ENCODE results near the gene KAT6B.
"Not testable (repeated sequence)": the region's sequence is repeated elsewhere in the genome, so short reads cannot be mapped to it uniquely, and the experiment has no call there.

Gene KAT6B

DNA sequence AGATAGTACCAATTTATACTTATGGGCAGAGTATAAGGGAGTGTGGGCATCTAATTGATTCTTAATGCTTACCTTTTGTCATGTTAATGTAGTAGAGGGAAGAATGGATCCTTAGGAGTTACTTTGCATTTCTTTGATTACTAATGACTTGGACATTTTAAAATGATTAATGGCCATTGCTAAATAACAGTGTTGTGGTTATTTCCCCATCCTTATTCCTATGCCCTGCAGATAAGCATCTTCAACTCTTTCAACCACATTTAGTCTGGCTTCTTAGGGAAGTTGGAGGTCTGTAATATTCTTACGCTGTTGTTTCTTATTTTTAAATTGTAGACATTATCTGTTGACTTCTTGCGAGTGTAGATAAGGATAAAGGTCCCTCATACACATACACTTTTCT is 37.2 kb downstream of the KAT6B start:
- DNase-seq = no peak

DNA sequence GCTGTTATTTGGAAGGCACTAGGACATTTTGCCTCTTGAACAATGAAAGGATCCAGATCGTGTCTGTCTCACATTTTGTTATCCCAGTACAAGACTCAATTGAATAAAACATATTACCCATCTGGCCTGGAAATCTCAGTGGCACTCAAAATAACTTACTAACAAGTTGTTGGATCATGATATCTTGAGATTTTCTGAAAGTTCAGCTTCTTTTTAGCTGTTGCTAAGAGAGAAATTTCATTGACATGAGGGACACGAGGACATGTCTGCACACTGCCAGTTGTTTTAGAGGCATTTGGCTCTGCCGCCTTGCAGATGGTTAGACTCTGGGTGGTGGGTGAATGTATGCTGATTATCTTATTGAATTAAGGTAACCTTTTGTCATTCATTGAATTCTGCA is 41.0 kb downstream of the KAT6B start:
- no peak for DNase-seq

DNA sequence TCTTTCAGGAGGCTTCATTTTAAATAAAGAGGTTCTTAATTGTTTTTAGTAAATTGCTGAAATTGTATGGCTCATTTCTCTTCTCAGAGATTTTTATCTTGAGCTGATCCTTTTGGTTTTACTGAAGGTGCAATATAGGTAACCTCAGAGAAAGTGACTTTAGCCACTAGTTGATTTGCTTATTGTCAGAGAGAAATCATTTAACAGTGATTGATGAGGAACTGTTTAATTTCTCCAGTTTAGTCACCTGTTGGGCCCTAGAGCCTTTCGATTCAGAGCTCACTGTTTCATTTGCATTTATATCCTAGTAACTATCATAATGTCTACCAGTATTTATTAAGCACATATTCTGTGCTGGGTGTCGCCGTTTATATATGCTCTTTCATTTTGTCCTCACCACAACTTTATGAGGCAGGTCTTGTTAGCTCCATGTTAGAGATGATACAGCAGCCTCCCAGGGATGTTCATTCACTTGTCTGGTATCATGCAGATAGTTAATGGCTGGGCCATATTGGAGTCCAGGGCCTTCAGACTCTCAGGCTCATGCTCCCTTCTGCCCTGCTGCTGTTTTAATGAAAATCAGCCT is 42.1 kb downstream of the KAT6B start:
- DNase-seq = no peak

DNA sequence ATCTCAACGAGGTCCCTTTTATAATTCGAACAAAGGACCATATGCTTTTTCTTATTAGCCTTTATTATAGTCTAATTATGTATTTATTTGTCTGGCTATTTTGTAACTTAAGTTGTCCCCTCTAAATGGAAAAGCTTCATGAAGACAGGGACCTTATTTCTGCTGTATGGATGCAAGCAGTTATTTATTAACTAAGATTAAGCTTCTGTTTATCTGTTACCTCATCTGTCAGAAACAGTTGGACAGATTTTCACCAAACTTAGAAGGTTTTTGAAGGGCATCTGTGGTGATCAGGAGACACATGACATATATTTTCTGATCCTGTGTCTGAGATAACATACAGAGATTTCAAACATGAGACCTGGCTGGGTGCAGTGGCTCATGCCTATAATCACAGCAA is 43.2 kb downstream of the KAT6B start:
- DNase-seq = no peak

DNA sequence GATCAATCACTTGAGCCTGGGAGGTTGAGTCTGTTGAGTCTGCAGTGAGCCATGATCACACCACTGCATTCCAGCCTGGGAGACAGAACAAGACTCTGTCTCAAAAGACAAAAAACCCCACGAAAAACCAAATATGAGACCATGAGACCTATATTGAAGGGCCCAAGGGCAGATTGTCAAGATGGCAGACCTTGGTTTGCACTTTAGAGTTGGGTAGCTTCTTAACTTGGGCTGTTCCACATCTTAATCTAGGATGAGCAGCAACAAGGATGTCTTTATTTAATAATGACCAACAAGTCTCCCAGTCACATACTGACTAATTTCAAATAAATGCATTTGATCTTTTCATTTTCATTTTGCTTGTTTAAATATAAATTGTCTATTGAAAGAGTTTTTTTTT is 43.8 kb downstream of the KAT6B start:
- no peak for DNase-seq

DNA sequence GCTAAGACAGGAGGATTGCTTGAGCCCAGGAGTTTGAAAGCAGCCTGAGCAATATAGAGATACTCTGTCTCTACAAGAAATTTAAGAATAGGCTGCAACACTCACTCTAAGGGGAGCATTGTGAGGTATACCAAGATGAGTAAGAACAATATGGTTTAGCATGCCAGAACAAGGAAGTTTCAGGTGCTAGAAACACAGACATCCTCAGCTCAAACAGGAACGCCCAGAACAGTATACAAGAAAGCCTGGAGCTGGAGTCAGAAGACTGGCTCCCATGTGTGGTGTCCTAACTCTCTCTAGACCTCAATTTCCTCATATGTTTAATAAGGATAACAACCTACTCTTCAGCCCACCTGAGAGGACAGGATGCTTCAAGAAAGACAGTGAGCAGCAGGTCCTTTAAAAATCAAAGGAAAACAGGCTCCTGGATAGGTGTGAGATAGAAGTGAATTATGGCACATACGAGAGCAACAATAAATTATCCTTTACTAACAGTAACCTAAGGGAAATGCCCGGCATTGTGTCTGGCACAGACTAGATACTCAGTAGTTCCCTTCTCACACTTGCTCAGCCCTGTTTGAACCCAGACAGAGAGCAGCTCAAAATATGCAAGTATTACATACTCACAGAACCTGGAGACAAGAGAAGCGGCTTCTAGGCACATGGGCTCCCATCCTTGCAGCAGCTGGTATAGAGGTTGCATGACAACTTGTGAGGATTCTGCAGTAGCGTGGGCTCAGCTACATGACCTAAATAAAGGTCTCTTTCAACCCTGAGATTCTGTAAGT is 45.4 kb downstream of the KAT6B start:
- DNase-seq = no peak

DNA sequence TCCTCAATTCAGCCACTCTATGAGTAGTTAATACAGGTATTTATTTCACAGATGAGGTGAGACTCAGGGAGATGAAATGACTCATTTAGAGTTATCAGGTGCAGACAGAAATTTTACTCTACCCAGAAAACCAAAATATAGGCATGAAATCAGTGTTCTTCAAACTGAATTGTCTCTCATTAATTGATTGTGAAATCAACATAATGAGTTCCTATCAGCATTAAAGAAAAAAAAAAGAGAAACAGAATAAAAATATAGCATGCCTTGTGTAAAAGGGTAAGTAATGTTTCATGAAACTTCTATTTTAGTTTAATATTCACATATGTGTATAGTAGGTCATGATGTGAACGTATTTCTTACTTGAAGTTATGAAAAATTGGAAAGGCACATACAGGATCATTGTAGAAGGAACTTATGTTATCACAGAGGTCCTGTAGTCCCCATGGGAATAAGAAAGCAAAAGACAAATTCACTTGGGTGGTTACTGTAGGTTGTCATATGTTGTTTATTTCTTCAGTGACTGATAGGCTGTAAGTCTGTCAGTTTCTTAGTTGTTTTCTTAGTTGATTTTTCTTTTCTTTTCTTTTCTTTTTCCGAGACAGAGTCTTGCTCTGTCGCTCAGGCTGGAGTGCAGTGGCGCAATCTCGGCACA is 47.5 kb downstream of the KAT6B start:
- no peak for DNase-seq

DNA sequence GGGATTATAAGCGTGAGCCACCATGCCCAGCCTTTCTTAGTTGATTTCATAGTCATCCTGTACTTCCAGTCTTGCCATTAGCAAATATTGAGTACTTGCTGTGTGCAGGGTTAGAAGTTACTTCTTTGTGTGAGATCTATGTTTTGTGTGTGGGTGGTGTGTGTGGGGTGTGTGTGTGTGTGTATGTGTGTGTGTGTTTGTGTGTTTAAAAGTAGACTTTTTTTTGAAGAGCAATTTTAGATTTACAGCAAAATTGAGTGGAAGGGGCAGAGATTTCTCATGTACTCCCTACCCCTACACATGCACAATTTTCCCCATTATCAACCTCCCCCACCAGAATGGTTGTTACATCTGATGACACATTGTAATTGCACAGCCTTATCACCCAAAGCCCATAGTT is 48.2 kb downstream of the KAT6B start:
- no peak for DNase-seq

DNA sequence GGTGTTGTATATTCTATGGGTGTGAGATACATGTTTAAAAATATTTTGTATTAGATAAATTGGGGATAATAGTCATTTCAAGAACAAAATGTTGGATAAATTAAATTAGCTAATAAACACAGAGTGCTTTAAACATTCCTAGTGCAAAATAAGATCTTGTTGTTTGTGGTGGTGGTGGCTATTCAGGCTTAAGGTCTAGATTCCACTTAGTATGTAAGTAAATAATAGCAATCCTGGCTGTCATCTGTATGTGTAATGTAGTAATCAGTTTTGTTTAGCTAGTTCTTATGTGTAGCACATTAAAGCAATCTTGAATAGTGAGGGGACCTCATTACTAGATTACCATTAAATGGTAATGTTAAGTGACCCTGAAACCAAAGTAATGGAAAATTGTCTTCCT is 48.7 kb downstream of the KAT6B start:
- no peak for DNase-seq

DNA sequence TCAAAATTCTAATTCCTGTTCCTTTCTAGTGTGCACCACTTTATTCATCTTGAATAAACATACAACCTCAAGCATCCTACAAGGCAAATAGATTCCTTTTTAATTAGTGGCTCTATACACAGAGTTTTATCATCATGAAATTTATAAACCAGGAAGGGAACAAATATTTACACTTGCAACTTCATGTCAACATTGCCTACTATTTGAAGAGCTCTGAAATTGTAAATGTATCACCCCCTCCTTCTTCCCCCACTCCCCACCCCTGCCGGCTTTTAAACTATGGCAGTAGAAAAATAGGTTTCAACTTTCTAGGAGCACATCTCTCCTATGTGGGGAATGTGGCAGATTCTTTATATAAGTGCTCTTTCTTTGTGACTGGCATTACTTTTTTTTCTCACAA is 49.6 kb downstream of the KAT6B start:
- DNase-seq = no peak

DNA sequence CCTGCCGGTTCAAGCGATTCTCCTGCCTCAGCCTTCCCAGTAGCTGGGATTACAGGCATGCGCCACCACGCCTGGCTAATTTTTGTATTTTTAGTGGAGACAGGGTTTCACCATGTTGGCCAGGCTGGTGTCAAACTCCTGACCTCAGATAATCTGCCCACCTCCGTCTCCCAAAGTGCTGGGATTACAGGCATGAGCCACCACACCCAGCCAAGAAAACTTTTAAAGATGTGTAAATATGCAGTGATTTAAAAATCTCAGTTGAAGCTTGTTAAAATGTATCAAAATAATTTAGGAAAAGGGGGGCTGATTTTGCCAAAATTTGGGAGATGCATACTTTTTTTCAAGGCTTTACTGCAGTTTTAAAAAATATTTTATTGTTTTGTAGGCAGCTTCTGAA is 50.7 kb downstream of the KAT6B start:
- not testable (repeated sequence) for DNase-seq

DNA sequence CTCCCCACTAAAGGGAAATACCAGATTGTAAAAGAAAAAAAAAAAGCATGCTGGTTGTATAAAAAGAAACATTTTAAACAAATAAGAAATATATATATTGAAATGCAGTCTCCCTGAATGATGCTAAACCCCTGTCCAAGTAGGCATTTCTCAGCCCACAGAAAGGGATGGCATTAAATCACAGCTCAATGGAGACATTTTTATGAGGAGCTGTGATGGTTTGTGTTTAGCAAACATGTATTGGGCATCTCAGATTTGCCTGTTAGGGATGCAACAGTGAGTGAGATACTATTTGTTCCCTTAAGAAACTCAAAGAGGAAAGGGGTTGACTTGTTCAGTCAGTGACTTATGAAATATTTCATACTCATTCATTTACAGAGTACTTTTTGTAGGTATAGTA is 51.5 kb downstream of the KAT6B start:
- DNase-seq = no peak

DNA sequence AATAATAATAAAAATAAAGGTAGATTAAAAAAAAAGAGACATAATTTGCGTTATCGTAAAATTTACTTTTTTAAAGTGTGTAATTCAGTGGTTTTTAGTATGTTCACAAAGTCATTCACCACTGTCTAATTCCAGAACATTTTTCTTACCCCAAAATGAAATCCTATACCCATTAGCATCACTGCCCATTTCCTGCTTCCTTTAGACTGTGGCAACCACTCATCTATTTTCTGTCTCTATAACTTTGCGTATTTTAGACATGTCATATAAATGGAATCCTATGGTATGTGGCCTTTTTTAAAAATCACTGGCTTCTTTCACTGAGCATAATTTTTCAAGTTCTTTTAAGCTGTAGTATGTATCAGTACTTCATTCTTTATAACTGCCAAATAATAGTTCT is 53.6 kb downstream of the KAT6B start:
- no peak for DNase-seq

DNA sequence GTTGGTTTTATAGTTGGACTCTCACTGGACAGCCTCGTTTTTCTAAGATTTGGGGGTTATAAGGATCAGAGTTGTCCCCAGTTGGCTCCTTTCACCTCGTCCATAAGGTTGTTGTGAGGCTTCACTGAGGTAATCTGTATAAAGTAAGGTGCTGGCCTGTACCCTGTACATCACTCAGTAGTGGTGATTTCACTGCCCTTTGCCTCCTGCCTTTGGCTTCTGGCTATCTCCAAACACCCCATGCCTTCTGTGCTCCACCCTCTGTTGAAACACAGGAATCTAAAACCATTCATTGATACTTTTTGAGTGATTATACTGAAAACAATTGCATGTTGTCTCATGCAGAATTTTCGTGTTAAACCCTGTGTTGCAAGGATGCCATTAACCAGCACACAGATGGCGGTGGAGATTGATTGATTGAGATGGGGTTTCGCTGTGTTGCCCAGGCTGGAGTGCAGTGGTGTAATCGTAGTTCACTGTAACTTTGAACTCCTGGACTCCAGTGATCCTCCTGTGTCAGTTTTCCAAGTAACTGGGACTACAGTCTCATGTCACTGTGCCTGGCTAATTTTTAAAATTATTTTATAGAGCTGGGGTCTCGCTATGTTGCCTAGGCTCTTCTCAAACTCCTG is 55.0 kb downstream of the KAT6B start:
- DNase-seq = no peak

DNA sequence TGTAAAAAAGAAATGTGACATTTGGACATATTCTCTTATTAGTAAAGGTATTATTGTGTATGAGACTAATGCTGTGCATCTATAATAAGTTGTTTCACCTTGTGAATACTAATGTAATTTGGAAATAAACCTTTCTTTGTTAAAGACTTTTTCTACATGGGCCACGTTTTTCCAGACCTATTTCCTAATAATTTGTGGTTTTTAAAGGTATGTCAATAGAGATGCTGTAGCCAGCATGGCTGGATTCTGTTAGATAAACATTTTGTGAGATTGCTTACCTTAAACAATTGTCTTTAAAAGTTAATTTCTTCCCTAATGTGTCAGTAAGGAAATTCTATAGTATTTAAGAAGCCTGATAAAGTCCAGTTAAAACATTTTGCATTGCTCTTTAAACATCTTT is 56.0 kb downstream of the KAT6B start:
- DNase-seq = no peak

DNA sequence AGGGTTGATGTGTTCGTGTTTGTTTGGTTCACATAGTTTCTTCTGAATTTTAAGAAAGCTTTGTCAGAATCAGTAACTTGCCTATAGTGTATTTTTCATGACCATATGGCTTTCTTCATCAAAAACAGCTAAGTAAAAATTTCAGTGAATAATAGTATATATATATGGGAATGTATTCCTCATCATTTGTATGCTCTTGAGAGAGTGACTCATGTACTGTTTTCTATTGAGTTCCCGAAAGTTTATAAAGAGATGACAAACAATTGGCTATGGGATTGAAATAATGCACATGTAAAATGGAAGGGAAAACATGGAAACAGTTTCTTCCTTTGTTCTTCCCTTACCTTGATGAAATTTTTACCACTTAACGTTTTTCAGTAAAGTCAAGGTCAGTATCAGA is 56.4 kb downstream of the KAT6B start:
- no peak for DNase-seq

DNA sequence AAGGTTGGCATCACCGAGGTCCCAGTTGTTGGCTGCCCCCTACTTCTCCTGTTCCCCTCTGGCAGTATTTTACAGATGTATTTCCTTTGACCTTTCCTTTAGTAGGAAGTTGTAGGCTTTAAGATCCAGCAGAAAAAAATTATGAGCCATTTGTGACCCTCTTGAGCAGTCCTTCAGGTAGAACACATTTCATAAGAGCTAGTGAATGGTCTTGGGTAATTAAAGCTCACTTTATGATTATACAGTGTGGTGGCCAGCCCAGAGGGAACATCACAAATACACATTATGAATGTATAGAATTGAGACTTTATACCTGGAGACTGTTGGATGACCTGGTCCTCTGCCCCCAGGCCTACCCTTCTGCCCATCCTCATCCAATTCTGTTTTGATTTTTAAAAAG is 57.0 kb downstream of the KAT6B start:
- no peak for DNase-seq

DNA sequence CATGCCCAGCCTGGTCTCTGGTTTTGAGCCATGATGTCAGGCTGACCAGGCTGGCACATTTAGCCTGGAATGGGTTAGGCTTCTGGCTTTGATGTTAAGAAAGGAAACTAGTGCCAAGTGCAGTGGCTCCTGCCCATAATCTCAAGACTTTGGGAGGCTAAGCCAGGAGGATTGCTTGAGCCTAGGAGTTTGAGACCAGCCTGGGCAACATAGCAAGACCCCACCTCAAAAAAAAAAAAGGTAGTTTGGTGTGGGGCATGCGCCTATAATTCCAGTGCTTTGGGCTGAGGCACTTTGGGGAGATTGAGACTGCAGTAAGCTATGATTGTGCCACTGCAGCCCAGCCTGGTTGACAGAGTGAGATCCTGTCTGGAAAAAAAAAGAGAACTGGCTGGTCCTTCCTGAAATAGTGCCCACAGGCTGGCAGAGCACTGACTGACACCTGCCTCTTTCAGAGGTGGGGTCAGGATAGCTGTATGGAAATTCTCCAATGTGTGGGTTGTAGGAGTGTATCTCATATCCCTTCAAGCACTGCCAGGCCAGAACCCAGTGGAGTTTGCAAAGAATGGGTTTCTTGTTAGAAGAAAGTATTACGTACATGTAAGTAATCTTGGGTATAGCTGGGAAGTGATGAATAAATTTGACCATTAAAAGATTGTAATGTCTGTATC is 61.3 kb downstream of the KAT6B start:
- no peak for DNase-seq

DNA sequence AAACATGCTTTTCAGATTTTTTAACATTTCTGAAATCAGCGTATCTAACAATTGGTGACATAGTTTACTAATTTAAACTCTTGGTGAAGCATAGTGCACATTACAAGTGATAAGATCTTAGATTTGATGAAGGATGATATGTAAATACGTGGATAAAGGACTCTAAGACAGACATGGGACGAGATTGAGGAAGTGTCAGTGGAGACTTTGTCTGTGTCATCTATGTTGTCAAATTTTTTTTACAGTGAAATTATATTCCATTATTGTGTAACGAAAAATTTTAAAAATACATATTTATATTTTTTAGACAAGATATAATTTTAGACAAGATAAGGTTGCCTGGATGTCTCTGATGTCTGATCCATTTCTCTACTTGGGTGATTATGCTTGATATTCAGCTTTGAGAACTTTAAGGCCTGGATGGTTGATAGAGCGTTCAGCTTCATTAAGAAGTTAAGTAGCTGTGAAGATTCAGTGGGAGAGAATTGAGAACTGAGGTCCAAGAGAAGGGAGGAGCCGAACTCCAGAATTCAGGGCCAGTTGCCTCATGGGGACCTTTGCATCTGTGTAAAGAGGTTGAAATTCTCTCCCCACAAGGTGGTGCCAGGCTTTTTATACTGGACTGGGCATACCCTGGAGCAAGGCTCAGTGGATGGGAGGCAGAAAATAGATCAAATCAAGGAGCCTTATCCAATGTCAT is 62.7 kb downstream of the KAT6B start:
- no peak for DNase-seq

DNA sequence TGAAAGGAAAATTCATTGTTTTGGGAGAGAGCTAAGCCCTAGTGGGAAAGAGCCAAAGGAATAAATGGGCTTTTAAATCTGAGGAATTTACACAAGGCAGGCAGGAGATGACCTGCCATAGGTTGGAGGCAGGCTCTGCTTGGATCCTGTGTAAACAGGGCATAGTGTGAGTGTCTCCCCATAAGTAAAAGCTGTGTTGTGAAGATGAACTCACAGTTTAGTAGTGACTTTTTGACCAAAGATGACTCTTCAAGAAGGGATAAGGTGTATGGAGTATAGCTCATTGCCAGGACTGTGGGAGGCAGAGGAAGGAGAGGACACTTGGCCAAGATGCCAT is 63.2 kb downstream of the KAT6B start:
- DNase-seq = no peak

DNA sequence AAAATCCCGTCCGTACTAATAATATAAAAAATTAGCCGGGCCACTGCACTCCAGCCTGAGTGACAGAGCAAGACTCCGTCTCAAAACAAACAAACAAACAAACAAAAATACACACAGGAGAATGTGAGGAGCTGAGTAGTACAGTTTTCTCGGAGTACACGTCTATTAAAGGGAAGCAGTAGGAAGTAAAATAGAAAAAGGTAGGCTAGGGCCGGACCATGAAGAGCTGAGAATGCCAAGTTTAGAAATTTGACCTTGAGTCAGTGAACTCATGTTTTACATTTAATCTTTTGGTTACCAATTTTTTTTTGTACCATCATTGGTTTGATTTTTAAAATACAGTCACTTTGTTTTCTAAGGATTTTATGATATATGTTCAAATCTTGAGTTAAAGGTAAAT is 64.1 kb downstream of the KAT6B start:
- DNase-seq = no peak

DNA sequence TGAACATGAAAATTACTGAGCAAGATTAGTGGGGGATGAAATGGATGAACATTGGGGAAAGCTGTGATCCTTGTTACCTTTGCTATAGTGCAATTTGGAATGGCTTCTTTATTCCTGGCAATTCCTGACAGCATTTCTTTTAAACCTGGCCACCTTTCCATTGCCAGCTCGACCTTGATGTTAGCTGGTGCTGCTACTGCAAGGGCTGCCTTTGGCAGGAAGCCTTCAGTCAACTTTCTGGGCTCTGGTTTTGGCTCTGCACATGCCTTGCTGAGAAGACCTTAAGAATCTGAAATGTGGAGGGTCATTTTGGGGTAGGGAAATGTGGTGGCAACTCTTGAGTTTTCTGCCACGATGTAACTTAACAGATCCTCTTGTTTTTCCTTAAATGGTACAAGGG is 64.7 kb downstream of the KAT6B start:
- no peak for DNase-seq

DNA sequence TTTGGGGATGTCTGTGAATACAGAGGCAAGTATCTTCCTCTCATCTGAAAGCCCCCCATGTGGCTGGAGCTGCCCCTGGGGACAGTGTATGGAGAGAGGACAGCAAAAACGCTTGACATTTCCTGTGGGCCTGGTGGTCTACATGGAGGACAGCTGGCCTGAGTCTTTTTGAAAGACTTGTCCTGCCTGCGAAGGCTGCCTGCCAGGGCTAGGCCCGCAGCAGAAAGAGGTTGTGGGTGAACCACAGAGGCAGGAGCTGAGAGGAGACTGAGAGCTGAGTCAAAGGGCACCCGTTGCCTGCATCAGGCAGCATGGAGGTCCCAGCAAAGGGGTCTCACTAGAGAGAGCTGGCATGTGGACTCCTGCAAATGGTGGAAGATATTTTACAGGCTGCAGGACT is 66.4 kb downstream of the KAT6B start:
- DNase-seq = no peak

Data from CD4-positive, alpha-beta T cell treated with Interleukin-10 for 1 hour (primary cell).